ENCODE measurements around the gene TSSK1B.

The TSSK1B gene

GRCh38 chr5:113451797-113452196 is 17.0 kb upstream of the TSSK1B start:
- no peak for TF ChIP-seq CTCF (IDR thresholded peaks at IDR 0.05; ENCODE audit: low read depth, low read length, missing control alignments)
- DNase-seq (ENCODE audit: low read depth) = no peak
- H3K4me3 ChIP-seq (ENCODE audit: low read depth, low read length) = no peak overlapping the region

DNA sequence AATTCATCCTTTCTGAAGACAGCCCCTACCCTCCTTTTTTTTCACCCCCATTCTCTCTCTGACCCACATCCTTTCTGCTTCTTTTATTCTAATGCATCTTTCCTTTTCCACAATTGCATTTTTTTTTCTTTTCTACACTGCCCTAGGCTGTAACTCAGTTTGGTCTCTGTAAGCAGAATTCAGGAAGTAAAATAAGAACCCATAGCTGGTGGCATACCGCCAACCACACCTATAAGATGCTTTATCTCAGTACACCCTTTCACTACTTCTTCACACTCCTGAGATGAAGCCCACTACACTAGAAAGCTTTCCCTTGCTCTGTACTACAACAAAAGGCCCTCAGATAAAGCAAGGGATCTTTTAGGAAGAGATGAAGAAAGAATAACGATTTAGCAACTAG is 16.1 kb upstream of the TSSK1B start:
- no peak overlapping the region for H3K4me3 ChIP-seq (ENCODE audit: low read depth, low read length)
- no peak for DNase-seq (ENCODE audit: low read depth)
- no peak for TF ChIP-seq CTCF (IDR thresholded peaks at IDR 0.05; ENCODE audit: low read depth, low read length, missing control alignments)

DNA sequence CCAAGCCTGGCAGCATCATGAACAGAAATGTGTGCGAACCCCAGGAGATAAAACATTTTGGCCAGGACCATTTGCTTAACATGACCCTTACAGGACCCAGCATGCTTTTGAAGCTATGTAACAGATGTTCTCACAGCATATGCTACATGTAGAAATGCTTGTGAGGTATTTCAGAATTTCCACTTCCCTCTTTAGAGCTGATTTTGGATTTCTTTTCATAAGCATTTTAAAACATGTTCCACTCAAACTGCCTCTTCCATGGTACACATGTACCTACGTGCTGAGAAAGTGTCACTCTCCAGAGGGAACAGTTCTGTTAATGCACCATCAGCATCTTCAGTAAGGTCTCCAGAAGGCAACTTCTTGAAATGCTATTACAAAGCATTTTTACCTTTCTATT is 15.7 kb upstream of the TSSK1B start:
- DNase-seq (ENCODE audit: low read depth) = no peak
- no peak for TF ChIP-seq CTCF (IDR thresholded peaks at IDR 0.05; ENCODE audit: low read depth, low read length, missing control alignments)
- no peak overlapping the region for H3K4me3 ChIP-seq (ENCODE audit: low read depth, low read length)

DNA sequence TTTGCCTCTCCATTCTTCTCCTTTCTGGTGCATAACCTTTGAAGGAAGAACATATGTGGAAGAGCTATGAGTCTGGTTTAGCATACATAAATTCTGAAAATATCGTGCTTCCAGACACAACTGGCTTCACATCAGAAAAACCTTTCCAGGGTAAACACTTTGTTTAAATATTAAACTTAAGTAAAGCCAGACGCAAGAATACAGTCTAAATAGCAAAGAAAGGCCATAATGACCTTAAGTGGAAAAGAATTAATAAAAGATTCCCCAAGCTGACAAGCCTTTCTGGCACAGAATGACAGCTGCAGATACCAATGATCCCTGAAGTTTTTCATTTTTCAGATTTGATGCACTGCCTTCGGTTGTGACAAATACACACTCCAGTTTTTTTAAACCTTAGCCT is 13.5 kb upstream of the TSSK1B start:
- TF ChIP-seq CTCF (IDR thresholded peaks at IDR 0.05; ENCODE audit: low read depth, low read length, missing control alignments) = no peak
- no peak overlapping the region for H3K4me3 ChIP-seq (ENCODE audit: low read depth, low read length)
- no peak for DNase-seq (ENCODE audit: low read depth)

GRCh38 chr5:113447498-113448050 is 12.8 kb upstream of the TSSK1B start:
- no peak overlapping the region for H3K4me3 ChIP-seq (ENCODE audit: low read depth, low read length)
- TF ChIP-seq CTCF (IDR thresholded peaks at IDR 0.05; ENCODE audit: low read depth, low read length, missing control alignments) = no peak
- no peak for DNase-seq (ENCODE audit: low read depth)

DNA sequence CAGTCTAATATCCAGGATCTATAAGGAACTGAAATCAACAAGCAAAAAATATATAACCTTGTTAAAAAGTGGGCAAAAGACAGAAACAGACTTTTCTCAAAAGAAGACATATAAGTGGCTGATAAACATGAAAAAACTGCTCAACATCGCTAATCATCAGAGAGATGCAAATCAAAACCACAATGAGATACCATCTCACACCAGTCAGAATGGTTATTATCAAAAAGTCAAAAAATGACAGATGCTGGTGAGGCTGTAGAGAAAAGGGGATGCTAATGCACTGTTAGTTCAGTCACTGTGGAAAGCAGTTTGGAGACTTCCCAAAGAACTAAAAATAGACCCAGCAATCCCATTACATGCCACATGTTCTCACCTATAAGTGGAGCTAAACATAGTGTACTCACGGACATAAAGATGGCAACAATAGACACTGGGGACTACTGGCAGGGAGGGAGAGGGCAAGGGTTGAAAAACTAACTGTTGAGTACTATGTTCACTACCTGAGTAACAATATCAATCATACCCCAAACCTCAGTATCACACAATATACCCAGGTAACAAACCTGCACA is 11.7 kb upstream of the TSSK1B start:
- TF ChIP-seq CTCF (IDR thresholded peaks at IDR 0.05; ENCODE audit: low read depth, low read length, missing control alignments) = no peak
- no peak for DNase-seq (ENCODE audit: low read depth)
- H3K4me3 ChIP-seq (ENCODE audit: low read depth, low read length) = no peak overlapping the region

DNA sequence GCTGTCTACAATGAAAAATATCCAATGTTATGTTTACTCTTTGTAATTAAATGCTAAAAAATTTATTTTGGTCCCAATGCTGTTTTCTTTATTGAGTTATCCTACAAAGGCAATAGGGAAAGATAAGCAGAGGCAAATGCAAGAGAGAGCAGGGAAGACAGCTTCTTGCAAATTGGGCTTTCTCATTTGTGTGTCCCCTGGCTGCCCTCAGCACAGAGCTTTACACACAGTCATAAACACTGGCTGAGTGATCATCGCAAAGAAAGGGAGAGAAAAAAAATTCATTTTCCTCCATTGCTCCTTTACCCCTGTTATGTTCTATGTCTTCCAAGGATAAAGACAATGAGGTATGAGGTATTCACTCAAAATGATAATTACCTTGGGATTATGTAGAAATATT is 2.3 kb upstream of the TSSK1B start:
- TF ChIP-seq CTCF (IDR thresholded peaks at IDR 0.05; ENCODE audit: low read depth, low read length, missing control alignments) = no peak
- no peak overlapping the region for H3K4me3 ChIP-seq (ENCODE audit: low read depth, low read length)
- no peak for DNase-seq (ENCODE audit: low read depth)

Data from GM12864 (cell line).